Transverse colon (tissue), 3 donors: ENCODE results near the gene ZNRF4.

ENCODE experiments used
- CTCF ChIP-seq, 5 experiments: fragments of 200-600 bp in 3 of 5; fragments of 450-650 bp in 2 of 5; sonication (generic) in 3 of 5; IDR thresholded peaks; 1 replicate in 2 of 5; 2 replicates in 3 of 5; pipeline ENCODE4 v1.5.1; 2016 to 2017; ENCODE audit warnings: antibody characterized with exemption in 5 of 5, inconsistent platforms in 3 of 5, mild to moderate bottlenecking in 2 of 5, moderate library complexity in 1 of 5
- POLR2A ChIP-seq: fragments of 450-650 bp; IDR thresholded peaks from one replicate; pipeline ENCODE4 v1.6.1; 2016; ENCODE audit warnings: antibody characterized with exemption, mild to moderate bottlenecking, moderate library complexity

- TF ChIP-seq CTCF (IDR thresholded peaks at IDR 0.05) (no peak), POLR2A (no peak)
Measured at GRCh38 chr19:5458420-5458819, 3.2 kb downstream of the ZNRF4 start.
